Measurements from ENCODE around the gene FANCE. TPM values are rescaled to one million over a fixed set of nuclear protein-coding genes. Genes with fewer than 3 reads are reported as not detected.

FANCE gene
- total and polyA plus RNA-seq, 9 of the 15 experiments (the other 6 are each of a cell fraction or from before 2014, with no cell fraction given) = 5.7 to 30.2 (median 17.0) TPM

DNA sequence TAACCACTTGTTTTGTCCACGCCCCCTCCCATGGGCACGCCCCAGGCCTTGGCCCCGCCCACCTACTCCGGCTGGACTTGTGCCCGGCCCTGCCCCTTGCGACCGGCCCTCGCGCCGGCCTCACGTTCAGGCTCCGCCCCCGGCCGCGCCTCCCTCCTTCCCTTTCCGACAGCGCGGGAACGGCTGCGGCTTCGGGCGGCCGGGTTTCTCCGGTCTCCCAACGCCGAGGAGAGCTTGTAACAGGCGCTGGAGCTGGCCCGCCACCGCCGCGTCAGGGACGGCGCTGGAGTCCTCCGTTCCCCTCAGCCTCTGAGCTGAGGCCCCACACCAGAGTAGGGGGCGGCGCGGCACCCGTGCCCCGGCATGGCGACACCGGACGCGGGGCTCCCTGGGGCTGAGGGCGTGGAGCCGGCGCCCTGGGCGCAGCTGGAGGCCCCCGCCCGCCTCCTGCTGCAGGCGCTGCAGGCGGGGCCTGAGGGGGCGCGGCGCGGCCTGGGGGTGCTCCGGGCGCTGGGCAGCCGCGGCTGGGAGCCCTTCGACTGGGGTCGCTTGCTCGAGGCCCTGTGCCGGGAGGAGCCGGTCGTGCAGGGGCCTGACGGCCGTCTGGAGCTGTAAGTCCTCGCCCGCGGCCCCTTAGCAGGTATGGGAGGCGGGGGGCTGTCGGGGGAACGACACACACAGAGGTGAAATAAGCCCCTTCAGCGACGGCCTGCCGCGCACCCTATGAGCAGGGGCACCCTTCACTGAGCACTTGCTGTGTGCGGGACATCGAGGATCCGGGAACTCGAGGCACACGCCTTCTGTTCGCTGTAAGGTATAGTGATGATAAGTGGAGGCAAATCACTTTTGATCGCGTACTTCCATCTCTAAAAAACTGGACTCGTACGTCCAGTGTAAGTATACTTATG, at the start of gene FANCE (continued):
- TF ChIP-seq FOS (IDR thresholded peaks at IDR 0.05; ENCODE audit: extremely low read depth, insufficient read length) = no peak
- peak in 2 of 3 experiments; percentile 17 to 75 for TF ChIP-seq YY1 (IDR thresholded peaks at IDR 0.05; ENCODE audit: borderline replicate concordance in 1 of 3, control insufficient read depth in 1 of 3, extremely low read depth in 1 of 3, insufficient read depth in 3 of 3, insufficient read length in 1 of 3, insufficient replicate concordance in 2 of 3, low read depth in 1 of 3, low read length in 2 of 3)
- 0 out of 2 replicates have a peak, but pooled peaks have one; percentile 57 for TF ChIP-seq NR3C1 (CRISPR knock-in tag; IDR thresholded peaks at IDR 0.05)
- TF ChIP-seq, protein P1, sequence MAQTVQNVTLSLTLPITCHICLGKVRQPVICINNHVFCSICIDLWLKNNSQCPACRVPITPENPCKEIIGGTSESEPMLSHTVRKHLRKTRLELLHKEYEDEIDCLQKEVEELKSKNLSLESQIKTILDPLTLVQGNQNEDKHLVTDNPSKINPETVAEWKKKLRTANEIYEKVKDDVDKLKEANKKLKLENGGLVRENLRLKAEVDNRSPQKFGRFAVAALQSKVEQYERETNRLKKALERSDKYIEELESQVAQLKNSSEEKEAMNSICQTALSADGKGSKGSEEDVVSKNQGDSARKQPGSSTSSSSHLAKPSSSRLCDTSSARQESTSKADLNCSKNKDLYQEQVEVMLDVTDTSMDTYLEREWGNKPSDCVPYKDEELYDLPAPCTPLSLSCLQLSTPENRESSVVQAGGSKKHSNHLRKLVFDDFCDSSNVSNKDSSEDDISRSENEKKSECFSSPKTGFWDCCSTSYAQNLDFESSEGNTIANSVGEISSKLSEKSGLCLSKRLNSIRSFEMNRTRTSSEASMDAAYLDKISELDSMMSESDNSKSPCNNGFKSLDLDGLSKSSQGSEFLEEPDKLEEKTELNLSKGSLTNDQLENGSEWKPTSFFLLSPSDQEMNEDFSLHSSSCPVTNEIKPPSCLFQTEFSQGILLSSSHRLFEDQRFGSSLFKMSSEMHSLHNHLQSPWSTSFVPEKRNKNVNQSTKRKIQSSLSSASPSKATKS (CRISPR knock-in tag; IDR thresholded peaks at IDR 0.05) = no peak
- TF ChIP-seq TBL1XR1 (IDR thresholded peaks at IDR 0.05; ENCODE audit: low read length in 2 of 2) = no peak
- TF ChIP-seq ZC3H4 (CRISPR knock-in tag; IDR thresholded peaks at IDR 0.05; ENCODE audit: borderline replicate concordance) = no peak
- TF ChIP-seq, protein P2, sequence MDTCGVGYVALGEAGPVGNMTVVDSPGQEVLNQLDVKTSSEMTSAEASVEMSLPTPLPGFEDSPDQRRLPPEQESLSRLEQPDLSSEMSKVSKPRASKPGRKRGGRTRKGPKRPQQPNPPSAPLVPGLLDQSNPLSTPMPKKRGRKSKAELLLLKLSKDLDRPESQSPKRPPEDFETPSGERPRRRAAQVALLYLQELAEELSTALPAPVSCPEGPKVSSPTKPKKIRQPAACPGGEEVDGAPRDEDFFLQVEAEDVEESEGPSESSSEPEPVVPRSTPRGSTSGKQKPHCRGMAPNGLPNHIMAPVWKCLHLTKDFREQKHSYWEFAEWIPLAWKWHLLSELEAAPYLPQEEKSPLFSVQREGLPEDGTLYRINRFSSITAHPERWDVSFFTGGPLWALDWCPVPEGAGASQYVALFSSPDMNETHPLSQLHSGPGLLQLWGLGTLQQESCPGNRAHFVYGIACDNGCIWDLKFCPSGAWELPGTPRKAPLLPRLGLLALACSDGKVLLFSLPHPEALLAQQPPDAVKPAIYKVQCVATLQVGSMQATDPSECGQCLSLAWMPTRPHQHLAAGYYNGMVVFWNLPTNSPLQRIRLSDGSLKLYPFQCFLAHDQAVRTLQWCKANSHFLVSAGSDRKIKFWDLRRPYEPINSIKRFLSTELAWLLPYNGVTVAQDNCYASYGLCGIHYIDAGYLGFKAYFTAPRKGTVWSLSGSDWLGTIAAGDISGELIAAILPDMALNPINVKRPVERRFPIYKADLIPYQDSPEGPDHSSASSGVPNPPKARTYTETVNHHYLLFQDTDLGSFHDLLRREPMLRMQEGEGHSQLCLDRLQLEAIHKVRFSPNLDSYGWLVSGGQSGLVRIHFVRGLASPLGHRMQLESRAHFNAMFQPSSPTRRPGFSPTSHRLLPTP (IDR thresholded peaks at IDR 0.05; ENCODE audit: borderline replicate concordance, extremely low read depth, insufficient read length) = no peak
- TF ChIP-seq HEY1 (CRISPR knock-in tag; IDR thresholded peaks at IDR 0.05; ENCODE audit: borderline replicate concordance) = no peak
- TF ChIP-seq ZNF707 (CRISPR knock-in tag; conservative IDR thresholded peaks at IDR 0.05) = no peak
- no peak for TF ChIP-seq PPARD (CRISPR knock-in tag; IDR thresholded peaks at IDR 0.05)
- no peak for TF ChIP-seq U2AF1 (optimal IDR thresholded peaks at IDR 0.05; ENCODE audit: low read depth, low read length)
- TF ChIP-seq, protein P3, sequence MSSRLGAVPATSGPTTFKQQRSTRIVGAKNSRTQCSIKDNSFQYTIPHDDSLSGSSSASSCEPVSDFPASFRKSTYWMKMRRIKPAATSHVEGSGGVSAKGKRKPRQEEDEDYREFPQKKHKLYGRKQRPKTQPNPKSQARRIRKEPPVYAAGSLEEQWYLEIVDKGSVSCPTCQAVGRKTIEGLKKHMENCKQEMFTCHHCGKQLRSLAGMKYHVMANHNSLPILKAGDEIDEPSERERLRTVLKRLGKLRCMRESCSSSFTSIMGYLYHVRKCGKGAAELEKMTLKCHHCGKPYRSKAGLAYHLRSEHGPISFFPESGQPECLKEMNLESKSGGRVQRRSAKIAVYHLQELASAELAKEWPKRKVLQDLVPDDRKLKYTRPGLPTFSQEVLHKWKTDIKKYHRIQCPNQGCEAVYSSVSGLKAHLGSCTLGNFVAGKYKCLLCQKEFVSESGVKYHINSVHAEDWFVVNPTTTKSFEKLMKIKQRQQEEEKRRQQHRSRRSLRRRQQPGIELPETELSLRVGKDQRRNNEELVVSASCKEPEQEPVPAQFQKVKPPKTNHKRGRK (tag; IDR thresholded peaks at IDR 0.05) = no peak
- peak; percentile 94 for TF ChIP-seq SAP30 (IDR thresholded peaks at IDR 0.05; ENCODE audit: borderline replicate concordance, insufficient read depth, low read depth, low read length, poor library complexity, severe bottlenecking)
- TF ChIP-seq ZNF589 (CRISPR knock-in tag; IDR thresholded peaks at IDR 0.05; ENCODE audit: low read depth) = 0 out of 2 replicates have a peak, but pooled peaks have one; percentile 16
- TF ChIP-seq RBFOX2 (IDR thresholded peaks at IDR 0.05; ENCODE audit: low read depth, low read length) = peak; percentile 92
- TF ChIP-seq BHLHE40 (IDR thresholded peaks at IDR 0.05; ENCODE audit: low read length) = peak; percentile 88
